ENCODE results near the gene FER. TPM values are rescaled to one million over a fixed set of nuclear protein-coding genes. Genes with fewer than 3 reads are reported as not detected.

Gene FER
- total RNA-seq (2014; rRNA removed; shearing (Covaris generic)), result 15.9 and 21.8 TPM in 2 replicates

DNA sequence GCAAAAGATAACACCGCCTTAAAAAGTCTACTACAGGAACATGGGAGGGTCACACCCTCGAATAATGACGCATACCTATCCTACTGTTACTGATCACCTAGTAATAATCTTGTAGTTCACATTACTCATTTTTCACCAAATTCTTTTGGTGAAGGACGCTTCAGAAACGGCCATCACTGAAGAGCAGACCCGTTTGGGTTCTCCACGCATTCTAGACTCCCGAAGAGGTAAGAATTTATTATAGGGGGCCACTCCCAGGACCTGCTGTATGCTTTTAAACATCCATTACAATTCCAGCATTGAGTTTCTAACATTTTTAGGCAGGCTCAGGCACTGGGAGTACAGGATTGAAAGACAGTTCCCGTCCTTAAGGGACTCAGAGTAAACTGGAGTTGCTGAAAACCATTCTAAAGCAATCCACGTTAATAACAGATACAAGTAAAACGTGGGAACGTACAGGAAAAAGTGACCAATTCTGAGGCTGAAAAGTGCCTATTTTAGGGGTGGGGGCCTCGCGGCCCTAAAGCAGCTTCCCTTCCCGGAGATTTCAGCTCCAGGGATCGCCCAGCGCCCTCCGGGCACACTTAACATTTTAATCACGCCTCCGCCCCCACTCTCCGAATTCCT is at the start of gene FER:
Gene FER, plus strand, starts transcription at position 124 of the 627 bp plus-strand sequence. CDS start 50,286 bp downstream, outside the sequence.

Small RNAs within 50 kb of the gene (small RNA-seq; reads per million reads assigned to genes)
- gene AC109481.1, result not detected
- not detected for gene RF00019
- not detected for gene RNU6-47P
